Activated CD4-positive, alpha-beta T cell treated with anti-CD3 and anti-CD28 coated beads for 48 hours (primary cell): ENCODE measurements around the gene WNT11.
"Not testable (repeated sequence)": the region's sequence is repeated elsewhere in the genome, so short reads cannot be mapped to it uniquely, and the experiment has no call there.

Source experiments
- DNase-seq: peaks from one replicate; pipeline ENCODE4 v3.0.0-alpha.2; 2020

Gene WNT11

DNA sequence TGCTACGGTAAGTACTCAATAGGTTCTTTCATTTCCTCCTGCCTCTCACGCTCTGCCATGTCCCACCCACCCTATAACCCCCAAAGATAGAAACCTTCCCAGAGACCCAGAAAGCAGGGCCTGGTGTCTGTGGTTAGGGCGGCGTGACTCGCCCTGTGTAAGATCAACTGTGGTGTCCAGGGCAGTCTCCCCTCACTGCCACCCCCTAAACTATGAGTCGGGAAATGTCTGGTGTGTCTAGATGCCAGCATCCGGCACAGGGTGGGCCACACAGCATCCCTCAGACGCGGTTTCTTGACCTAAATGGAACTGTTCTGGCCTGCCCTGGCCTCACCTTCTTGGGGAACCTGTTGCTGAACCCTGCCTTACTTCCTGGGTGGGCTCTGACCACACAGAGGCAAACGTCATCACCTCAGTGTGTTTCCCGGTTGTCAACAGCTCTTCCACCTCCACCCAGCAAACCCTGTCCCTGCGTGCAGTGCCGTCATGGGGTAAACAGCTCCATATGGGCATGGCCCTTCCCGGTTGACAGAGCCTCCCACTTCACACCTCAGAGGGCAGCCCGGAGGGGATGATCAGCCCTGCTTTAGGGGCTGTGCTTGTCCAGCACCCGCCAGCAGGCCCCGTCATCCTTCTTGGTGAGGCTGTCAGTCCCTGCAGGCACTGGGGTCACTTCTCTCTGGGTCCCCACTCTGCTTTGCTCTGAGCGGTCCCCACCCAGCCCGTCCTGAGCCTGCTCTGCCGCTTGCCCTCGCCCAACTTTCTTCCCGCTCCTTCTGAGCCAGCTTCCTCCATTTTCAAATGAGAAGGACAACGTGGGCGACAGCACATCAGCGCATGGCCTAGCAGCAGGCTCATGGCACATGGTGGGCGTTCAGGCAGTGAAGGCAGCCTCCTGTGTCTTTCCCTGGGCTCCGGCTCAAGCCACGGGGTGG is 6.0 kb downstream of the WNT11 start:
- no peak for DNase-seq

DNA sequence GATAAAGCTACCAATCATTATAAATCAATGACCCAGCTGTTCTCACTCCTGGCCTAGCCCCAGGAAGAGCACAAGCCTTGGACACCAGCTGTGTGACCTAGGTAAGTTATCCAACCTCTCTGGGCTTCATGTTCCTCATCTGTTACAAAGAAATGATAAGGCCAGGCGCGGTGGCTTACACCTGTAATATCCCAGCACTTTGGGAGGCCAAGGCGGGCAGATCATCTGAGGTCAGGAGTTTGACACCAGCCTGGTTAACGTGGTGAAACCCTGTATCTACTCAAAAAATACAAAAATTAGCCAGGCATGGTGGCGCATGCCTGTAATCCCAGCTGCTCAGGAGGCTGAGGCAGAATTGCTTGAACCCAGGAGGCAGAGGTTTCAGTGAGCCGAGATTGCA is 7.6 kb downstream of the WNT11 start:
- not testable (repeated sequence) for DNase-seq

DNA sequence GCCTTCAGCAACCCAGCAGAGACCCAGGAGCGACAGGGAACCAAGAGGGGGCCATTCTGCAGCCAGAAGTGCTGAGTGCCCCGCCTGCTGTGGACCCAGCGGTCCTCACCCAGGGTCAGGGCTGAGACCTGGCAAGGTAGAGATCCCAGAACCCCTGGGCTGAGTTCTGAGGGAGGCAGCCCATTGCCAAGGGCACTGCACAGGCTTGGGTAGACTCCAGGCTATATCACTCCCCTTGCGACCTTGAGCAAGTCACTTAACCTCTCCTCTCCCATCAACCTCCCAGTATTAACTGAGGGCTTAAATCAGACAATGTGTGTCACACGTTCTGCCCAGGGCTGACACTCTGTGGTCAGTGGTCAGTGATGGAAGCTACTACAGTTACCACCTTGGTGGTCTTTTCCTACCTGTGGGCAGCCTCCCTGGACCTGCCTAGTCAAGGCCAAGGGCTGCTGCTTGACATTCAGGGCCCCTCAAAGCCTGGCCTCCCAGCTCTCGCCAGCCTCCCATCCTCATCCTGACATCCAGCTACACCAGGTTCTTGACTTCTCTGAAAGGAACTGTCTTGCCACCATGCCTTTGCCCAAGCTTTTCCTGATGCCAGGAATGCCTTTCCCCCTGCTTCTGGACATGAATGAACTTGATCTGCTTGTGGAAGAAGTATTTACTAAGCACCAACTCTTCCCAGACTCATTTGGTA is 8.2 kb downstream of the WNT11 start:
- no peak for DNase-seq

DNA sequence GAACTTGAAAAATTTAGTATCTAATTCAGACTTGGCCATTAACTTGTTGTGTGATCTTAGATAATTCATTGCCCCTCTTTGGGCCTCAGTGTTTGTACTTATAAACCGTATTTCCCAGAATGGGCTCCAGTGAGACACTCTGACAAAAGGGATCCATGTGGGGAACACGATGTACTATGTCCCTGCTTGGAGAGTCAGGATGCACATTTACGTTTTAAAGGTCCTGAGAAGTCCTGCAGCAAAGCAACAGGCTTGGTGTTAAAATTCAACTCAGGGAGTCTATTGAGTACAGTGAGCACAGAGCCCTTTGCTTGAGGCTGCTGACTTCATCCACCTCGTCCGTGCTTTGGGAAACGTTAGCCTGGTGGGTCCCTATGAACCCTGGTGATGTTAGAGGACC is 9.0 kb downstream of the WNT11 start:
- DNase-seq: no peak

DNA sequence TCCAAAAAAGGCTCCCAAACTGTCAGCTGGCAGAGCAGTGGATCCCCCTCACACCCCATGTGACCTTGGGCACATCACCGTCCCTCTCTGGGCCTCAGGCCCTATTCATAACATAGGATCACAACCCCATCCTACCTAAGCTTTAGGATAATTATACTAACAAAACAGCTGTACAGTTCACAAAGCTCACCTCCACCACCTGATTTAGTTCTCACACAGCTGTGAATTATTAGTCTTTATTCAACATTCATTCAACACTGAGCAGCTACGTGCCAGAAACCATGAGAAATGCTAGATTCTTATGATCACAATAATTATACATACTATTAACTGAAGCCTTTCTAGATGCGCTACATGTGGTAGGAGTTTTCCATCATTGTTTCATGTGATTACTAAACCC is 9.5 kb downstream of the WNT11 start:
- no peak for DNase-seq

DNA sequence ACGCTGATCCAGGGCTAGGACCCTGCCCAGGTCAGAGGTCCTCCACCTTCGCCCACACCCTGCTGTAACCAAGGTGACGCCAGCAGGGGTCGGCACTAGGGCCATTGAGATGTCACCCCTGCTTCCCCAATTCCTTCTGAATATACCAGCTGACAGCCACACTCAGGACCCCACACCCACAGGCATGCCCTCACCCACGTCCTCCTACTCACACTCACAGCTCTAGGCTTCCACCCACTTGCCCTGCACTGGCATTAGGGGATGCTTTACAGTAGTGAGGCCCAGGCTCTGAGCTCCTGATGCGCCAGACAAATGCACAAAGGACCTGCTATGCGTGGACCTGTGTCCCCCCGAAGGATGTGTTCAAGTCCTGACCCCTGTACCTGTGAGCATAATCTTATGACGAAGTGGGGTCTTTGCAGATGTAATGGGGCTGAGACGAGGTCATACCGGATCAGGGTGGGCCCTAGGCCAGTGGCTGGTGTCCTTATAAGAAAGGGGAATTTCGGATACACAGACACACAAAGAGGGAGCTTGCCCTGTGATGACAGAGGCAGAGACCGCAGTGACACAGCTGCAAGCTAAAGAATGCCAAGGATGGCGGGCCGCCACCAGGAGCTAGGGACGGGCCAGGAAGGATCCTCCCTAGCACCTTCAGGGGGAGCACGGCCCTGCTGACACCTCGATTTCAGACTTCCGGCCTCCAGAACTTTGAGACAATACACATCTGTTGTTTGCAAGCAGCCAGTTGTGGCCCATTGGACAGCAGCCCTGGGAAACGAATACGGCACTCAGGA is 11.2 kb downstream of the WNT11 start:
- DNase-seq: no peak

DNA sequence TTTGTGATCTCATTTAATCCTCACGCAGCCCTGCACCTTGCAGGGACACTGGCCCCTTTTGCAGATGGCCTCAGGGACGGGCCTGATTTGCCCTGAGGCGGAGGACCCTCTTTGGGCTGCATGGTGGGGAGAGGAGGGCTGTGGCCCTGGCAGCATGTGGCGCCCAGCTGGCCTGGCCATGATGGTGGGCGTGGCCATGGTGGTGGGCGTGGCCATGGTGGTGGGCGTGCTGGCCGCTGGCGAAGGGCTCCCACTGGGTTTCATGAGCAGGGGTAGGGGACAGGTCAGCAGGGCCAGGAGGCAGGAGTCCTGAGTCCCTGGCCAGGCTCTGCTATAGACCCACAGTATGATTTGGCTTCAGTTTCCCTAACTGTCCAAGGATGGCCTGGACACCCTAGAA is 13.1 kb downstream of the WNT11 start:
- DNase-seq: no peak

DNA sequence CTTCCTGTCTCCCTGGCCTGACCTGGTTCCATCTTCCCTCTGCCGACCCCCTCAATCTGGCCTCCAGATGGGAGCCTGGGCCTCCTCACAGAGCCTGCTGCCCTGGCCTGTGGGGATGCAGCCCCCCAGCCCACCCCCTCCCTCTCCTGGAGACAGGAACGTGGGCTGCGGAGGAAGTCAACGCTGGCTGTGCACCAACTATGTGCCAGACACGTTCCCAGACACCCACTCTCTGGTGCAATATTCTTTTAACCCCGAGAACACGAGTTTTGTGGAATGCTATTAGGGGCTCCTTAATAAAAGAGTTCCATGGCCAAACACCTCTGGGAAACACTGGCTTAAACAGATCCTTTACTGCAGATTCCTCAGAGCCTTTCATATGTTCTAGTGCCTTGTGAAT is 15.9 kb downstream of the WNT11 start:
- DNase-seq: no peak

DNA sequence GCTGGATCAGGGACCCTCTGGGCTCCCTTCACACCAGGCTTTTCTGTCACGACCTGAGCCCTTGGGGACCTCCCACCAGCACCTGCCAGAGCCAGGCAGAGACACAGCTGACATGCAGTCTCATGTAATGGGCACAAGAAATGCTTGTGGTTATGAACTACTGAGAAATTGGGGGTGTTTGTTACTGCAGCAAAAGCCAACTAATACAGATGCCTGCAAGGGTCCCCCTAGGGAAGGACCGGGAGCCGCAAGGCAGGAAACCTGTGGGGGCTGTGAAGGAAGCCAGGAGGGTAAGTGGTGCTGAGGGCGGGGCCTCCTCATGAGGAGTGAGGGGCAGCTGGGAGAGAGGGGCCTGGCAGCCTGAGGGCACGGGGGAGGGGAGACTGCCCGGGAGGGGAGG is 16.6 kb downstream of the WNT11 start:
- DNase-seq: no peak

DNA sequence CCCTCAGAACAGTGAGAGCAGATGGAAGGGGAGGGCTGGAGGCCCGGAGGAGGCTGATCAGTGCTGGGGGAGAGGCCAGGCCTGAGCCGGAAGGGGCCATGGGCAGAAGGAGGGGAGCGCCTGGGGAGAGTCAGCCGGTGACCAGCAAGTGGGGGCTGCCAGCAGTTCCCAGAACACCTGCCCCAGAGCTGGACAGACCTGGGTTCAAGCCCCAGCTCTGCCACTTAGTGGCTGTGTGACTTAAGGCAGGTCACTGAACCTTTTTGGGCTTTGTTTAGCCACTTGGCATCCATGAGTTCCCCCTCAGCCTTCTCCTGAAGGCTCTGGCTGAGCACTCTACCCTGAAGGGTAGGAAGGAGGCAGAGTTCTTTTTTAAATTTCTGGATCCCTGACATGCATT is 17.4 kb downstream of the WNT11 start:
- DNase-seq: no peak

DNA sequence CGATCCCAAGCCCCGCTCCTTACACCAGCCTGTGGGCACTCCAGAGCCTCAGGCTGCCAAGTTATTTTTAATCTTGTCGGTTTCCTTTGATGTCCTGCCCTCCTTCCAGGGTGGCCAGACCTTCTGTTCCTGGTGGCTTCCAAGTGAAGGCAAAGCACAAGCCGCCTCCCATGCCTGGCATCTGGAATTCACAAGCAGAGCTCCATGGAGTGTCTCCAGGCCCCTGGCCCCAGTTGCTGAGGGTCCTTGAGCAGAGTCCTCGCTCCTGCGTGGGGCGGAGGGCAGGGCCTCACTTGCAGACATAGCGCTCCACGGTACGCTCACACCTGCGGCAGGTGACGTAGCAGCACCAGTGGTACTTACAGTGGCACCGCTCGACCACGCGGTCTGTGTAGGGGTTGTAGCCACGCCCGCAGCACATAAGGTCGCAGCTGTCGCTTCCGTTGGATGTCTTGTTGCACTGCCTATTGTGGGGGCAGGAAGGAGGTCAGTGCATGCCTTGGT is 19.5 kb downstream of the WNT11 start:
- no peak for DNase-seq

DNA sequence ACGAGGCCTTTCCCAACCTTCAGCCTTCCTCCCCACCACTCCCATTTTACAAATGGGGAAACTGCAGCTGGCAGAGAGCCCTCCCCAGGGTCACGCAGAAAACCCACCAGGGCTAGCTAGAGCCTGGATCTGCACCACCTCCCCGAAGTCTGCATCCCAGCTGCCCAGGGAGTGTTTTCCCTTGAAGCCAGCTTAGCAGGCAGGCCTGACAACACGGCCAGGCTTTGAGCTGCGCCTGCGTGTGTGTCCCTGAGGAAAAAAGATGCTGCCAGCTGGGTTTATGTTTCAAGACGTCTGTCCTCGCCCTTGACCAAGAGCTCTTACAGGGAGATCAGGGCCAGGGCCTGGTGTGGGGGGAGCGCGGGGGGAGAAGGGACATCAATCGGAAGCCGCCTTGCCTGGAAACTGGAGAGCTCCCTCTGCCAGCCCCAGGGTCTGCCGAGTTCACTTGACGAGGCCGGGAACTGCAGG is 20.3 kb downstream of the WNT11 start:
- DNase-seq: no peak

DNA sequence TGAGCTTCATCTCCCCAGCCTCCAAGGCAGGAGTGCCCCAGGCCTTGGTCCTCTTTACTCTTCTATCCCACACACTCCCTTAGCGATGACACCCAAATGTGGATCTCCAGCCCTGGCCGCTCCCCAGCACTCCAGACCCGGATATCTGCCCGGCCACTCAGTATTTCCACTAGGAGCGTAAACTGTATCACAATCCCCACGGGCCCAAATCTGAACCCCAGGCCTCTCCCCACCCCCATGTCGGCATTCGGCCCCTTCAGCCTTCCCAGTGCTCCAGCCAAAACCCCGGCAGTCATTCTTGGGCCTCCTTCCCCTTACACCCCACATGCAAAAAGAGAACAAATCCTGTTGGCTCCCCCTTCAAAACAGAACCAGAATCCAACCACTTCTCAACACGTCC is 20.8 kb downstream of the WNT11 start:
- no peak for DNase-seq

DNA sequence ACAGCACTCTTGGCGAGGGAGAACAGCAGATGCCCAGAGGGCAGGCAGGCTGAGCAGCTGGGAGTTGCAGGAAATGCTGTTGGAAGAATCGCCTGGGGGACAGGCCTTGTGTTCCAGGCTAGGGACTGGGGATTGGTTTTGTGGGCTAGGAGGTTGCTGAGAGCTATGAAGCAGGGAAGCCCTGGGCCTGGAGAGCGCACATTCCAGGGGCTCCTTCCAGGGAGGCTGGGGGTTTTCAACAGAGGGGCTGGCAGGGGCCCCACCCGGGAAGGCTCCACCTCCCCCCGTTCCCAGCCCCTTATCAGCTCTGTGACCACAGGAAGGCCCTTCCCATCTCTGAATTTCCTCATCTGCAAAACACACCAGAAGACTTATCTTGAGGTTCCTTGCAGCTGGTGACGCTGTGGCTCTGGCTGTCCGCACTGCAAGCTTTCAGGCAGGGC is 21.7 kb downstream of the WNT11 start:
- DNase-seq: no peak

DNA sequence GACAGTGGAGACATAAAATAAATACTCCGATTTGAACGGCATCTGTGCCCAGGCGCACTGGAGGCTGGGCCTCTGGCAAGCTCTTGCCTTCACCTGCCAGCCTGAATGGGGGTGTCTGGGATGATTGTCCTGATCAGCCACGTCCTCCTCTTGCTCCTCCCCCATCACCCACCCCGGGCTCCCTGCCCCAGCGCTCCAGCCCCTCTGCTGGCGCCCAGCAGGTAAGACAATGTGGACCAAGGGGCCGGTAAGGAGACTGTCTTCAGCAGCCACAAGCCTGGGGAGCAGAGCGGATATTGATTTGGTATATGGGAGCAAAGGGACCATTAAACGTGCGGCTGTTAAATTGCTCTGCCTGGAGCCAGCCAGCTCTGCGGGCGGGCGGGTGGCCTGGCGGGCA is 24.9 kb downstream of the WNT11 start:
- DNase-seq: no peak

DNA sequence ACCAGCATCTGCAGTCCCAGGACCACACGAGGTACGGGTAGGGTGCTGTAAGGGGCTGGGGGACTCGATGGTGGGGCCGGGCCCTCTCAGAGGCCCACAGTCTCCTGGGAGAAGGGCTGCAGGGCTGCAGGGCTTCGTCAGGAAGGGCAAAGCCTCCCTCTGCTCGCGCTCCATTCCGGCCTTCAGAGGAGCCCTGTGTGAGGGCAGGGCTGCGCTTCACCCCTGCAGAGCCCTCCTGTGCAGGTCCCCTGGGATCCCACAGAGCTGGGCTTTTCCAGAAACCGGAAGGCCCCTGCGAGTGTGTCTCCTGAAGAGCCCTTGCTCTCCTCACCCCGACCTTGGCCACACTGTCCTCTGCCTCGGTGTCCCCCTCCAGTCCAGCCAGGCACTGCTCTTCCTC is 27.2 kb downstream of the WNT11 start:
- no peak for DNase-seq

DNA sequence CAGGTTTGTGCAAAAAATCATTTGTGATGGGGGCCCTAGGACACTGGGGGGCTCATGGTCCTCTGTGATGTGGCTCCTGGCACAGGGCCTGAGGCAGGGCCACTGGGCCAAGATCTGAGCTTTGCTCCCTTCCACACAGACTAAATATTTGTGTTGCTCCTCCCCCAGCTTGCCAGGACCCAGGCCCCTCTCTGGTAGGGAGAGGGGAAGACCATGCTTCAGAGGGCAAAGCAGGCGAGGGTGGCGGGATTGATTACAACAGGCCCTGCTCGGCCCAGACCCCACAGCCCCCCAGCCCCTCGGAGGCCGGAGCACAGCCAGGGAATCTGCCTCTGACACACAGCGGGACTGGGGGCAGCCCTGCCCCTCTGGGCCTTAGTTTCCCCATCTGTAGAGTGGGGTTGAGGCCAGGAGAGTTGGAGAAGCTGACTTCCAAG is 29.0 kb downstream of the WNT11 start:
- DNase-seq: no peak

DNA sequence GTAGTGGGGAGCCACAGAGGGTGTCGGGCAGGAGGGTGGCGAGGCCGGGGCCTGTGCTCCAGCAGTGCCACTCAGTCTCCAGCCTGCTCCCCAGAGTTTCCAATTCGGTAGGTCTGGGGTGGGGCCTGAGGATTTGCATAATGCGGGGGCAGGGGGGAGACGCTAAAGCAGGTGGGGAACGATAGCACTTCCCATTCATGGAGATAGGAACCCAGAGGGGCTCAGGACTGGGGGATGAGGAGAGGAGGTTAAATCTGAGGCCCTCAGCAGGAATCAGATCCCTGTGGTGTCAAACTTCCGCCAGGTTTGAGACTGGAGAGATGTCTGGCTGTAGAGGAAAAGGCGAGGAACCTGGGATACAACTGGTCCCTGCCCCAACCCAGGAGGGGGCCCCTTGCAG is 29.8 kb downstream of the WNT11 start:
- DNase-seq: no peak

DNA sequence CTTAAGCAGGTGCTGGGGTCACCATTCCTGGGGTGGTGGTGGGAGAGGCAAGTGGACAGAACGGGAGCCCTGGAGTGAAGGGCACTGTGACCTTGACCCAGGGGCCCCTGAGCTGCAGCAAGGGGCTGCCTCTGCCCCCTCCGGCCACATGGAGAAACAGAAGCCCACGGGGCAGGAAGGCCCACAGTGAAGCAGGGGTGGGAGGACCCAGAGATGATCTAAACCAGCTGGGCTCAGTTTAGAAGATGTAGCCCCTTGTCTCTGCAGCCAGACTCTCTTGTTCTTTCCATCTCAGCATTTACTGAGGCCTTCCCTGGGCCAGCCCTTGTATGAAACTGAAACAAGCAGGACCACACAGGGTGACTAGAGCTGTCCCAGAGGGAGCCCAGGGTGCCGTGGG is 30.5 kb downstream of the WNT11 start:
- DNase-seq: no peak

DNA sequence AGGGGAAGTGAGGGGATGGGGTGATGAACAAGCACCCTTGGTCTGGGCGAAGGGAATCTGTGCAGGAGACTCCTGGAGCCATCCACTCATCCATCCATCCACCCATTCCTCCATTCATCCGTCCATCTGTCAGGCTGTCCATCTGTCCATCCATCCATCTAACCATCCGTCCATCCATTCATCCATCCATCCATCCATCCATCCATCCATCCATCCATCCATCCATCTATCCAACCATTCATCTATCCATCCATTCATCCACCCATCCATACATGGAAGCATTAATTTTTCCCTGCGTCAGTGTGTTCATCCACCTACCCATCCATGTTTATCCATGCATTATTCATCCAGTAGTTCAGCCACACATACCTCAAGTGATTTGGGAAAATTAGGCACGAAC is 32.0 kb downstream of the WNT11 start:
- DNase-seq: no peak

DNA sequence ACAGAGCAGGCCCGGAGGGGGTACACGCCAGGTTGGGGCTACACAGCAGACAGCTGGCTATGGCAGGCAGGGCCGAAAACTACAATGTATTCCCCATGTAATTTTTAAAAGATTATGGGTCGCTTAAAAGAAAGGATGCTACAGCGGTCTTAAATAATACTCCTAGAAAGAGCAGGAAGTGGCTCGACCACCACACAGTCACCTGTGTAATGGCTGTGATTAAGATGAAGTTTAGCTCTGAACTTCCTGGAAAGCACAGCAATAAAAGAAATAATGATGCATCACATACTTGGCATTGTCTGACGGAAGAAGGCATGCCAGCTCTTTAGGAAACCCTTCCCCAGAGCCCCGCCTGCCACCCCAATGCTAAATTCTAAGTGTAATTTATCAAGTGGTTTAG is 32.6 kb downstream of the WNT11 start:
- no peak for DNase-seq

DNA sequence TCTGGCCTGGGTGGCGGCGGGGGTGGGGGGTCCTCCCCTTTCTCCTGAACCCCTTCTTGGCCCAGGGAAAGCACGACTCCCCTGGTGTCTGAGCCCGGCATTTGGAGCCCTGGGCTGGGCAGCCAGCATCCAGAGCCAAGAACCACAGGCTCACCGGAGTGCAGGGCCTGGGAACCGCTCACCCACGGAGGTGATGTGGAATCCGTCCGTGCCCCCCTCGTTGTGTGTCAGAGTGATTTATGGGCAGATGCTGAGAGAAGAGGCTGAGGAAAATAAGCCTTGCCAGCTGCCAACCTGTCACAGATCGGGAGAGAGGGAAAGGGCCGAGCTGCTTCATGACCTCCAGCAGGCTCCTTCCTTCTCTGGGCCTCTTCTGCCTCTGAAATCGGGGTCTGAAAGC is 33.7 kb downstream of the WNT11 start:
- DNase-seq: no peak

DNA sequence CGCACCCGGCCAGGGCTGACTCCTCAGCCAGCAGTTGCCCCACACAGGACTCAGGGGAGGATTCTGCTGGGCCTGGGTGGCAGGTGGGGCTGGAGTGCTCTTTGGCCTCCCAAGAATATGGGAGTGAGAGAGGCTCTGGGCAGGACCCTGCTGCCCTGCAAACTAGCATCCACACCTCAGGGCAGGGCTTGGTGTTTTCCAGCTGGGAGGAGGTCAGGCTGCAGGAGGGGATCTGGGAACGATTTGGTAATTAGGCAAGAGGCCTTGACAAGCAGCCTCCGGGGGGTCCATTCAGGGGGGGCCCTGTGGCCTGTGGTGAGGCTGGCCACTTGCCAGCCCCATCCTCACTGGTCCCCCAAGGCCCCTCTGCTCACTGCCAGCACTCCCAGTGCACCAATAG is 35.8 kb downstream of the WNT11 start:
- no peak for DNase-seq
